ENCODE data around the gene UGT2A3. TPM values are rescaled to one million over a fixed set of nuclear protein-coding genes. Genes with fewer than 3 reads are reported as not detected.

The UGT2A3 gene
- total RNA-seq, 2 experiments from 2014 or later, result not detected

GRCh38 chr4:68907788-68908700 lies 43.6 kb downstream of the UGT2A3 start:
- no peaks in the 10 kb centered on the region for H3K9me3 Mint-ChIP-seq (ENCODE audit: low read depth)
- H3K27ac Mint-ChIP-seq, result no peak overlapping the region
- DNase-seq, result no peak
- no peaks in the 10 kb centered on the region for H3K4me1 Mint-ChIP-seq
- ChIA-PET POLR2A (no interaction called here), CTCF (no interaction called here)
- no peak overlapping the region for H3K4me3 Mint-ChIP-seq
- H3K36me3 Mint-ChIP-seq (ENCODE audit: low read depth), result no peaks in the 10 kb centered on the region
- no peak for ATAC-seq
- H3K27me3 Mint-ChIP-seq, result peaks cover 8% of the 10 kb centered on the region
- intact Hi-C loops (cut with DNase I, micrococcal nuclease), result no loop called here

- H3K27ac Mint-ChIP-seq, result no peak overlapping the region
- POLR2A ChIA-PET, result no interaction called here
- no peaks in the 10 kb centered on the region for H3K36me3 Mint-ChIP-seq (ENCODE audit: low read depth)
- ATAC-seq (no peak), DNase-seq (no peak)
- H3K27me3 Mint-ChIP-seq, result peaks cover 8% of the 10 kb centered on the region
- no peak overlapping the region for H3K4me3 Mint-ChIP-seq
- H3K9me3 Mint-ChIP-seq (ENCODE audit: low read depth), result no peaks in the 10 kb centered on the region
- intact Hi-C loops (cut with DNase I, micrococcal nuclease), result no loop called here
- CTCF ChIA-PET, result no interaction called here
- H3K4me1 Mint-ChIP-seq, result no peaks in the 10 kb centered on the region
These were observed 44.4 kb downstream of the UGT2A3 start for GRCh38 chr4:68907245-68907644.

GRCh38 chr4:68906780-68907137 lies 44.8 kb downstream of the UGT2A3 start:
- ChIA-PET POLR2A (no interaction called here), CTCF (no interaction called here)
- Mint-ChIP-seq H3K36me3 (ENCODE audit: low read depth) (no peaks in the 10 kb centered on the region), H3K27ac (no peak overlapping the region), H3K27me3 (peaks cover 8% of the 10 kb centered on the region), H3K4me3 (no peak overlapping the region), H3K9me3 (ENCODE audit: low read depth) (no peaks in the 10 kb centered on the region), H3K4me1 (no peaks in the 10 kb centered on the region)
- ATAC-seq (no peak), DNase-seq (no peak)
- intact Hi-C loops (cut with DNase I, micrococcal nuclease), result no loop called here

GRCh38 chr4:68905939-68906779 lies 45.4 kb downstream of the UGT2A3 start:
- Mint-ChIP-seq H3K9me3 (ENCODE audit: low read depth) (no peaks in the 10 kb centered on the region), H3K27ac (no peak overlapping the region), H3K4me1 (no peaks in the 10 kb centered on the region), H3K4me3 (no peak overlapping the region), H3K27me3 (peaks cover 8% of the 10 kb centered on the region), H3K36me3 (ENCODE audit: low read depth) (no peaks in the 10 kb centered on the region)
- POLR2A ChIA-PET, result no interaction called here
- CTCF ChIA-PET, result interaction anchor here (0.6 kb wide), 1 partner anchor 1390 kb away, joined by 3 read pairs; no protein-coding TSS in a partner anchor
- no peak for DNase-seq
- intact Hi-C loops (cut with DNase I, micrococcal nuclease), result no loop called here
- no peak for ATAC-seq

GRCh38 chr4:68905598-68905938 lies 46.0 kb downstream of the UGT2A3 start:
- H3K9me3 Mint-ChIP-seq (ENCODE audit: low read depth), result no peaks in the 10 kb centered on the region
- H3K4me3 Mint-ChIP-seq, result no peak overlapping the region

GRCh38 chr4:68904786-68905185 lies 46.8 kb downstream of the UGT2A3 start:
- ATAC-seq (no peak), DNase-seq (no peak)
- POLR2A ChIA-PET, result no interaction called here
- Mint-ChIP-seq H3K27ac (no peak overlapping the region), H3K9me3 (ENCODE audit: low read depth) (no peaks in the 10 kb centered on the region), H3K36me3 (ENCODE audit: low read depth) (no peaks in the 10 kb centered on the region), H3K4me1 (no peaks in the 10 kb centered on the region), H3K27me3 (peaks cover 6% of the 10 kb centered on the region), H3K4me3 (no peak overlapping the region)
- CTCF ChIA-PET, result interaction anchor here (0.6 kb wide), 1 partner anchor 463 kb away, joined by 3 read pairs; no protein-coding TSS in a partner anchor
- intact Hi-C loops (cut with DNase I, micrococcal nuclease), result no loop called here

More at GRCh38 chr4:68905598-68905938, 46.0 kb downstream of the UGT2A3 start:
- Mint-ChIP-seq H3K27ac (no peak overlapping the region), H3K36me3 (ENCODE audit: low read depth) (no peaks in the 10 kb centered on the region), H3K4me1 (no peaks in the 10 kb centered on the region), H3K27me3 (peaks cover 8% of the 10 kb centered on the region)
- ChIA-PET CTCF (interaction anchor here (0.6 kb wide), 1 partner anchor 1390 kb away, joined by 3 read pairs; no protein-coding TSS in a partner anchor), POLR2A (no interaction called here)
- DNase-seq (no peak), ATAC-seq (no peak)
- intact Hi-C loops (cut with DNase I, micrococcal nuclease), result no loop called here

GRCh38 chr4:68896749-68897148 lies 54.9 kb downstream of the UGT2A3 start:
- no peaks in the 10 kb centered on the region for H3K4me1 Mint-ChIP-seq
- no peaks in the 10 kb centered on the region for H3K27me3 Mint-ChIP-seq
- no peaks in the 10 kb centered on the region for H3K9me3 Mint-ChIP-seq (ENCODE audit: low read depth)
- ChIA-PET POLR2A (no interaction called here), CTCF (interaction anchor here (0.6 kb wide), 1 partner anchor 265 kb away, joined by 4 read pairs; no protein-coding TSS in a partner anchor)
- no peak overlapping the region for H3K4me3 Mint-ChIP-seq
- DNase-seq (no peak), ATAC-seq (no peak)
- intact Hi-C loops (cut with DNase I, micrococcal nuclease), result no loop called here
- H3K36me3 Mint-ChIP-seq (ENCODE audit: low read depth), result no peaks in the 10 kb centered on the region
- no peak overlapping the region for H3K27ac Mint-ChIP-seq

- Mint-ChIP-seq H3K9me3 (ENCODE audit: low read depth) (no peaks in the 10 kb centered on the region), H3K27ac (no peak overlapping the region), H3K27me3 (no peaks in the 10 kb centered on the region), H3K36me3 (ENCODE audit: low read depth) (no peaks in the 10 kb centered on the region), H3K4me3 (no peak overlapping the region), H3K4me1 (no peaks in the 10 kb centered on the region)
- intact Hi-C loops (cut with DNase I, micrococcal nuclease), result no loop called here
- DNase-seq (no peak), ATAC-seq (no peak)
- ChIA-PET CTCF (no interaction called here), POLR2A (no interaction called here)
These were observed 55.9 kb downstream of the UGT2A3 start for GRCh38 chr4:68895561-68896198.

- no peak for ATAC-seq
- H3K27me3 Mint-ChIP-seq, result no peaks in the 10 kb centered on the region
- no peak for DNase-seq
- no peaks in the 10 kb centered on the region for H3K36me3 Mint-ChIP-seq (ENCODE audit: low read depth)
- H3K4me1 Mint-ChIP-seq, result no peaks in the 10 kb centered on the region
- H3K4me3 Mint-ChIP-seq, result no peak overlapping the region
- ChIA-PET POLR2A (no interaction called here), CTCF (interaction anchor here (0.5 kb wide), 1 partner anchor 222 kb away, joined by 3 read pairs; no protein-coding TSS in a partner anchor)
- intact Hi-C loops (cut with DNase I, micrococcal nuclease), result no loop called here
- H3K9me3 Mint-ChIP-seq (ENCODE audit: low read depth), result no peaks in the 10 kb centered on the region
- H3K27ac Mint-ChIP-seq, result no peak overlapping the region
These were observed 58.7 kb downstream of the UGT2A3 start for GRCh38 chr4:68892861-68893260.

- H3K4me3 Mint-ChIP-seq, result no peak overlapping the region
- intact Hi-C loops (cut with DNase I, micrococcal nuclease), result no loop called here
- CTCF ChIA-PET, result no interaction called here
These were observed 59.9 kb downstream of the UGT2A3 start for GRCh38 chr4:68891678-68892077.

GRCh38 chr4:68885545-68885944 lies 66.1 kb downstream of the UGT2A3 start:
- no peaks in the 10 kb centered on the region for H3K4me1 Mint-ChIP-seq
- H3K27me3 Mint-ChIP-seq, result no peaks in the 10 kb centered on the region
- no peaks in the 10 kb centered on the region for H3K36me3 Mint-ChIP-seq (ENCODE audit: low read depth)
- H3K27ac Mint-ChIP-seq, result no peak overlapping the region
- no peak overlapping the region for H3K4me3 Mint-ChIP-seq
- intact Hi-C loops (cut with DNase I, micrococcal nuclease), result no loop called here
- ChIA-PET POLR2A (no interaction called here), CTCF (no interaction called here)
- DNase-seq (no peak), ATAC-seq (no peak)
- H3K9me3 Mint-ChIP-seq (ENCODE audit: low read depth), result no peaks in the 10 kb centered on the region

More at GRCh38 chr4:68891678-68892077, 59.9 kb downstream of the UGT2A3 start:
- DNase-seq (no peak), ATAC-seq (no peak)
- Mint-ChIP-seq H3K27ac (no peak overlapping the region), H3K27me3 (no peaks in the 10 kb centered on the region), H3K4me1 (no peaks in the 10 kb centered on the region), H3K36me3 (ENCODE audit: low read depth) (no peaks in the 10 kb centered on the region), H3K9me3 (ENCODE audit: low read depth) (no peaks in the 10 kb centered on the region)
- POLR2A ChIA-PET, result no interaction called here
